PC-3 (cell line): Measurements from ENCODE around the gene ZMYND11. TPM values are rescaled to one million over a fixed set of nuclear protein-coding genes. Genes with fewer than 3 reads are reported as not detected.

ENCODE experiments used
- ATAC-seq: fragments of 200-7000 bp; cut with Tn5 transposase; 2 replicates; pipeline ENCODE4 v1.9.1; 2020; ENCODE audit warnings: mild to moderate bottlenecking, moderate library complexity
- BruUV-seq: library from RNA; stranded (reverse); fragments of 400-500 nt; replicated peaks from 2 replicates; lab custom pipeline; 2021; lab: Mats Ljungman, UMichigan
- CTCF ChIA-PET: fragments of 300-600 bp; sonication (Branson Sonifier 250); formaldehyde crosslinking; loops from one replicate; lab custom pipeline; 2022; ENCODE audit warnings: antibody characterized with exemption; lab: Charles Lee
- POLR2A ChIA-PET: fragments of 300-600 bp; sonication (Branson Sonifier 250); formaldehyde crosslinking; loops from one replicate; lab custom pipeline; 2022; ENCODE audit warnings: antibody characterized with exemption; ENCODE audit not compliant: unreplicated experiment; lab: Charles Lee
- DNase-seq: peaks from one replicate; pipeline ENCODE4 v3.0.0-alpha.2; 2015
- H2AFZ ChIP-seq: fragments of 300-600 bp; sonication (generic); 2 replicates; pipeline ENCODE4 v1.6.0; 2016; ENCODE audit warnings: antibody characterized with exemption, low read length
- H3F3A ChIP-seq: fragments of 300-600 bp; sonication (generic); one replicate; pipeline ENCODE4 v1.6.0; 2017; ENCODE audit warnings: antibody characterized with exemption, low read length, control low read depth, mild to moderate bottlenecking; ENCODE audit not compliant: unreplicated experiment
- H3K27ac ChIP-seq: fragments of 300-600 bp; sonication (generic); 2 replicates; pipeline ENCODE4 v1.5.1; 2016; ENCODE audit warnings: mild to moderate bottlenecking, low read length
- H3K27me3 ChIP-seq: fragments of 300-600 bp; sonication (generic); 2 replicates; pipeline ENCODE4 v1.6.1; 2016; ENCODE audit warnings: low read length, mixed read lengths
- H3K36me3 ChIP-seq: fragments of 300-600 bp; sonication (generic); 2 replicates; pipeline ENCODE4 v1.6.1; 2016; ENCODE audit warnings: low read depth, mixed run types, low read length, mixed read lengths
- H3K4me1 ChIP-seq: fragments of 300-600 bp; sonication (generic); 2 replicates; pipeline ENCODE4 v1.5.1; 2016; ENCODE audit warnings: low read length; ENCODE audit not compliant: insufficient read depth
- H3K4me2 ChIP-seq: fragments of 300-600 bp; sonication (generic); 2 replicates; pipeline ENCODE4 v1.6.0; 2016; ENCODE audit warnings: low read length
- H3K4me3 ChIP-seq: fragments of 300-600 bp; sonication (generic); 2 replicates; pipeline ENCODE4 v1.5.1; 2016; ENCODE audit warnings: mild to moderate bottlenecking, low read length, mixed read lengths
- H3K79me2 ChIP-seq: fragments of 300-600 bp; sonication (generic); 2 replicates; pipeline ENCODE4 v1.6.1; 2017; ENCODE audit warnings: low read length, mixed read lengths
- H3K9ac ChIP-seq: fragments of 300-600 bp; sonication (generic); 2 replicates; pipeline ENCODE4 v1.6.0; 2016; ENCODE audit warnings: mild to moderate bottlenecking, low read length
- H3K9me2 ChIP-seq: fragments of 300-600 bp; sonication (generic); replicated peaks from 2 replicates; pipeline ENCODE4 v1.6.1; 2016; ENCODE audit warnings: mixed run types, low read length, mixed read lengths
- H3K9me3 ChIP-seq: fragments of 300-600 bp; sonication (generic); 2 replicates; pipeline ENCODE4 v1.6.1; 2016; ENCODE audit warnings: low read length, mixed read lengths
- H4K20me1 ChIP-seq: fragments of 300-600 bp; sonication (generic); 2 replicates; pipeline ENCODE4 v1.6.1; 2016; ENCODE audit warnings: low read length, mixed read lengths
- CTCF ChIP-seq: fragments of 300-600 bp; sonication (generic); conservative IDR thresholded peaks from 2 replicates; pipeline ENCODE4 v1.5.1; 2017; ENCODE audit warnings: antibody characterized with exemption, low read depth, mild to moderate bottlenecking, low read length
- EZH2 ChIP-seq: fragments of 300-600 bp; sonication (generic); IDR thresholded peaks from one replicate; pipeline ENCODE4 v1.6.1; 2017; ENCODE audit warnings: antibody characterized with exemption, mild to moderate bottlenecking, low read length; ENCODE audit not compliant: unreplicated experiment
- EZH2phosphoT487 ChIP-seq: fragments of 300-600 bp; sonication (generic); IDR thresholded peaks from 2 replicates; pipeline ENCODE4 v1.6.1; 2018; ENCODE audit warnings: mild to moderate bottlenecking, antibody characterized with exemption, low read length, borderline replicate concordance
- intact Hi-C: fragments of 100-400 bp; cut with micrococcal nuclease; formaldehyde crosslinking; loops from 2 replicates; pipeline ENCODE4 v1.9.0; 2023
- total RNA-seq: library from RNA; depleted of rRNA; stranded (reverse); fragments of >200 nt; gene quantifications from 2 replicates; pipeline ENCODE4 v1.2.3, GENCODE V29; 2014

Gene ZMYND11
- total RNA-seq, 1 experiment from 2014 or later, result 17.1 TPM

DNA sequence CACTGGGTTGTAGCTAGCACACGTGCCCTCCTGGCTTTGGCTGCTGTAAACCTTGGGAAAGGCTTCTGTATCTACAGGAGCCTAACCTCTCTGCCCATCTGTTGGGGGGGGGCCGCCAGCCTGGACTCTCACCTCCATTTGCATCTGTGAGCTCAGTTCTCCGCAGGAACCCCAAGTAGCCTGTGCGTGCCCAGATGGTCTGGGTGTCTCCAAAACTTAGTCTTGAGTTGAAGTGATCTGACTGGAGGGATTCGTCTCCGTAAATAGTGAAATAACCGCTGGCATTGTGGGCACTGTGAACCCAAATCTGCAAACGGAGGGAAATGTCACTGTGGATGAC is 147.9 kb downstream of the ZMYND11 start:
- Histone ChIP-seq H3K4me1 (no peaks in the 10 kb centered on the region), H3K9me3 (no peaks in the 10 kb centered on the region), H3K27ac (no peak overlapping the region), H3K9me2 (no peaks in the 10 kb centered on the region), H3K79me2 (no peaks in the 10 kb centered on the region), H3K36me3 (no peaks in the 10 kb centered on the region), H3K4me2 (no peak overlapping the region), H4K20me1 (no peaks in the 10 kb centered on the region), H3K4me3 (no peak overlapping the region), H2AFZ (no peak overlapping the region), H3K27me3 (no peaks in the 10 kb centered on the region), H3F3A (no peaks in the 10 kb centered on the region), H3K9ac (no peak overlapping the region)
- no TSS peak for BruUV-seq
- ChIA-PET CTCF (interaction anchor here (0.6 kb wide), 1 partner anchor 230 kb away, joined by 7 read pairs; no protein-coding TSS in a partner anchor), POLR2A (no interaction called here)
- TF ChIP-seq EZH2, result no peak
- TF ChIP-seq EZH2phosphoT487, result no peak
- no peak for TF ChIP-seq CTCF
- intact Hi-C loops, result no loop called here
- ATAC-seq (no peak), DNase-seq (no peak)

GRCh38 chr10:283916-284356 is 148.7 kb downstream of the ZMYND11 start:
- ATAC-seq, result no peak
- intact Hi-C loops, result no loop called here
- Histone ChIP-seq H2AFZ (no peak overlapping the region), H3K79me2 (no peaks in the 10 kb centered on the region), H3F3A (no peaks in the 10 kb centered on the region), H4K20me1 (no peaks in the 10 kb centered on the region), H3K9ac (no peak overlapping the region), H3K9me3 (no peaks in the 10 kb centered on the region), H3K4me1 (no peaks in the 10 kb centered on the region), H3K27ac (no peak overlapping the region), H3K4me2 (no peak overlapping the region), H3K27me3 (no peaks in the 10 kb centered on the region), H3K36me3 (no peaks in the 10 kb centered on the region), H3K4me3 (no peak overlapping the region), H3K9me2 (no peaks in the 10 kb centered on the region)
- DNase-seq, result no peak
- no TSS peak for BruUV-seq
- POLR2A ChIA-PET, result no interaction called here
- TF ChIP-seq EZH2 (no peak), EZH2phosphoT487 (no peak), CTCF (no peak)
- CTCF ChIA-PET, result no interaction called here

GRCh38 chr10:285216-285615 is 150.0 kb downstream of the ZMYND11 start:
- ChIA-PET CTCF (no interaction called here), POLR2A (no interaction called here)

More at GRCh38 chr10:285216-285615, 150.0 kb downstream of the ZMYND11 start:
- Histone ChIP-seq H3K4me2 (no peak overlapping the region), H3K9ac (no peak overlapping the region), H3K27ac (no peak overlapping the region), H3F3A (no peaks in the 10 kb centered on the region), H3K79me2 (no peaks in the 10 kb centered on the region), H3K27me3 (no peaks in the 10 kb centered on the region), H3K4me1 (no peaks in the 10 kb centered on the region), H4K20me1 (no peaks in the 10 kb centered on the region), H2AFZ (no peak overlapping the region), H3K4me3 (no peak overlapping the region), H3K9me2 (no peaks in the 10 kb centered on the region), H3K36me3 (no peaks in the 10 kb centered on the region), H3K9me3 (no peaks in the 10 kb centered on the region)
- no peak for DNase-seq
- TF ChIP-seq CTCF, result no peak
- TF ChIP-seq EZH2phosphoT487, result no peak
- TF ChIP-seq EZH2, result no peak
- no peak for ATAC-seq
- no TSS peak for BruUV-seq
- intact Hi-C loops, result no loop called here
